ENCODE results near the gene CPNE1.

The CPNE1 gene

GRCh38 chr20:35618263-35619131, 46.2 kb downstream of the CPNE1 start:
- DNase-seq = peak; percentile 24

DNA sequence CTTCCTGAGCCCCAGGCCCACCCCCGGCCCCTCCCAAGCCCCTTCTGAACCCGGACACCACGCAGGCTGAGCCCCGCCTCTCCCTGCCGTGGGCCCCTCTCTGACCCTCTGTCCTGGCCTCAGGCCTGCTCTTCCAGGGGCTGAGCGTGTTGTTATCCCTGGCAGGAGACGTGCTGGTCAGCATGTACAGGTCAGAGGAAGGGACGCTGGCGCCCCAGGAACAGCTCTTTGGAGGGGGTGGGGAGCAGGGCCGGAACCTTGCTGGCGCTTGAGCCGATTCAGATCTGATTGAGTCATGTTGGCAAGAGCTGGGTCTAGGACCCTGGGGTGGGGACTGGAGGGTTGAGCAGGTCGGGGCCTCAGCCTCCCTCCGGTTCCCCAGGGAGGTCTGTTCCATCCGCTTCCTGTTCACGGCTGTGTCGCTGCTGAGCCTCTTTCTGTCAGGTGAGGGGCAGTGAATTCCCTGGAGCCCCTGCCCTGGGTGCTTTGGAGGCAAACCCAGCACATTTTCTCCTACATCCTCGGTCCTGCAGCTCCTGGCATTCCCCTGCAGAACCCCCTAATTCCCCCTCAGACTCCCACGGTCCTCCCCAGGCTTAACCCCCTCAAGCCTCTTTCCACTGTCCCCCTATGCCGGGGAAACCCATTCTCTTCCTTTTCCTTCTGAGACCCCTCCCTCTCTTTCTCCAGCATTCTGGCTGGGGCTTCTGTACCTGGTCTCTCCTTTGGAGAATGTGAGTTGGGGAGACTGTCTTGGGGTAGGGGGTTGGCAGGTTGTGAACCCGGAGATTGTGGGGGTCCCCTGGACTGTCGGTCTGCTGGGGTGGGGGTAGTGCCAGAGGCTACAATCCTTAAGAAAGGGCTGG, 47.1 kb downstream of the CPNE1 start:
- DNase-seq = peak; percentile 33

DNA sequence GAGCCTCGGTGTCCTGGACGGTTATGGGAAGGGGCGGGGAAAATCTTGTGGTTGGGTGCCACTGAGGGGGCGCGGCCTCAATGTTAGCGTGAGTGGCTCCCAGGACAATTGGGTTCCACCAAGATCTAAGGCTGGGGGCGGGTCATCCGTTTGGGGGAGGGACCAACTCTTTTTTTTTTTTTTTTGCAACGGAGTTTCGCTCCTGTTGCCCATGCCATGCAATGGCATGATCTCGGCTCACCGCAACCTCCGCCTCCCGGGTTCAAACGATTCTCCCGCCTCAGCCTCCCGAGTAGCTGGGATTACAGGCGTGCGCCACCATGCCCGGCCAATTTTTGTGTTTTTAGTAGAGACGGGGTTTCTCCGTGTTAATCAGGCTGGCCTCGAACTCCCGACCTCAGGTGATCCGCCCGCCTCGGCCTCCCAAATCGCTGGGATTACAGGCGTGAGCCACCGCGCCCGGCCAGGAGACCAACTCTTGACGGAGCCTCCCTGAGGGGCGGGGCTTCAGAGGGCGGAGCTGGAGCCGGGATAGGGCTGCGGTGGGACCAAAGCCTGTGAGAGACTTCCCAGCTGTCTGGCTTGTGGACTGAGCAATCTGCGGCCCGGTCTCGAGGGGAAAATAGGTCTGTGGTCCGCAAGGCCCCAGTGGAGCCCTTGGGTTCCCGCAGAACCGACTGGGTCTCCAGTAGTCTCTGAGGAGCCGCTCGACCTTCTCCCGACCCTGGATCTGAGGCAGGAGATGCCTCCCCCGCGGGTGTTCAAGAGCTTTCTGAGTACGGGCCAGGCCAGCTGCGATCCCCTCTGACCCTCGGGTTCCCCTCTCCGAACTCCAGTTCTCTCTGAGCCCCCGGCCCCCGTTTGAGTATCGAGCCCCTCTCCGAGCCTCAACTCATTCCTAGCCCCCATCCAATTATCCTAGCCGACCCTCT, 48.0 kb downstream of the CPNE1 start:
- peak; percentile 57 for DNase-seq

DNA sequence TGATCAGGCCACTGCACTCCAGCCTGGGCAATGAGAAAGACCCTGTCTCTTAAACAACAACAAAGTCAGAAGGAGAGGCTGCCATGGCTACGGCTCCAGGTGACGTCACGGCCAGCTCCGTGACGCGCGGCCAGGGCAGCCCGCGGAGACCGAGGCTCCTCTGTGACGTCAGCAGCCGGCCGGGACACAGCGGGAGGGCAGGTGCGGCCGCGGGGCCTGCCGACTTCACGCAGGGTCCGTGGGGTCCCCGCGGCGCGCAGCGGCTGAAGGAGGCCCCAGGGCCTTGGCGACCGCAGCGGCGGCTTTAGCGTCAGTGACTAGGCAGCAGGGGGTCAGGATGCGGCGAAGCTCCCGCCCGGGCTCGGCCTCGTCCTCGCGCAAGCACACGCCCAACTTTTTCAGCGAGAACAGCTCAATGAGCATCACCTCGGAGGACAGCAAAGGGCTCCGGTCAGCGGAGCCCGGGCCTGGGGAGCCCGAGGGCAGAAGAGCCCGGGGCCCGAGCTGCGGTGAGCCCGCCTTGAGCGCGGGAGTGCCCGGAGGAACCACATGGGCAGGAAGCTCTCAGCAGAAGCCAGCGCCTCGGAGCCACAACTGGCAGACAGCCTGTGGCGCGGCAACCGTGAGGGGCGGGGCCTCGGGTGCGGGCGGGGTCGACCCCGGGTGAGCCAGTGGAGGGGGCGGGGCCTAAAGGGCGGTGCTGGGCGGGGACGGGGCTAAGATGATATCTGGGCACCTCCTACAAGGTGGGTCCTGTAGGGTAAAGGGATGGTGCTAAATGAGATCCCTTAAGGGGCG, 48.8 kb downstream of the CPNE1 start, which contains the start of gene SPAG4:
Gene SPAG4, plus strand, starts transcription at position 163 of the 798 bp plus-strand sequence. Its CDS starts 175 bp downstream, at position 338.
- peak; percentile 100 for DNase-seq

GRCh38 chr20:35611482-35611881, 53.2 kb downstream of the CPNE1 start:
- no peak for DNase-seq

DNA sequence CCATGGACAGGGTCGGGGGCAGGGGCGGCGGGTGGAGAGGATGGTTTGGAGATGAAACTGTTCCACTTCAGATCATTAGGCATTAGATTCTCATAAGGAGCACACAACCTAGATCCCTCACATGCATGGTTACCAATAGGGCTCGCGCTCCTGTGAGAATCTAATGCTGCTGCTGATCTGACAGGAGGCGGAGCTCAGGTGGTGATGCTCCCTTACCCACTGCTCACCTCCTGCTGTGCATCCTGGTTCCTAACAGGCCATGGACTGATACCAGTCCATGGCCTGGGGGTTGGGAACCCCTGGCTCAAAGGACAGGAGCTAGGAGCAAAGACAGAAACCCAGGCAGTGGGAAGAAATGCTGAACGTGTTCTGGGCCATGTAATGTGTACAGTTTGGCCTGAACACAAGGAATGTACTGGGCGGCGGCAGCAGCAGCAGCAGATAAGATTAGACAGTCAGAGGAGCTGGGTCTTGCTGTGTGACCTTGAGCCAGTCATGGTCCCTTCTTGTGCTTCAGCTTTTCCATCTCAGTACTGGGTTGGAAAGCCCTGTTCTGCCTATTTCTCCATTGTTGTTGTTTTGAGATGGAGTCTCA, 53.8 kb downstream of the CPNE1 start:
- DNase-seq = no peak

DNA sequence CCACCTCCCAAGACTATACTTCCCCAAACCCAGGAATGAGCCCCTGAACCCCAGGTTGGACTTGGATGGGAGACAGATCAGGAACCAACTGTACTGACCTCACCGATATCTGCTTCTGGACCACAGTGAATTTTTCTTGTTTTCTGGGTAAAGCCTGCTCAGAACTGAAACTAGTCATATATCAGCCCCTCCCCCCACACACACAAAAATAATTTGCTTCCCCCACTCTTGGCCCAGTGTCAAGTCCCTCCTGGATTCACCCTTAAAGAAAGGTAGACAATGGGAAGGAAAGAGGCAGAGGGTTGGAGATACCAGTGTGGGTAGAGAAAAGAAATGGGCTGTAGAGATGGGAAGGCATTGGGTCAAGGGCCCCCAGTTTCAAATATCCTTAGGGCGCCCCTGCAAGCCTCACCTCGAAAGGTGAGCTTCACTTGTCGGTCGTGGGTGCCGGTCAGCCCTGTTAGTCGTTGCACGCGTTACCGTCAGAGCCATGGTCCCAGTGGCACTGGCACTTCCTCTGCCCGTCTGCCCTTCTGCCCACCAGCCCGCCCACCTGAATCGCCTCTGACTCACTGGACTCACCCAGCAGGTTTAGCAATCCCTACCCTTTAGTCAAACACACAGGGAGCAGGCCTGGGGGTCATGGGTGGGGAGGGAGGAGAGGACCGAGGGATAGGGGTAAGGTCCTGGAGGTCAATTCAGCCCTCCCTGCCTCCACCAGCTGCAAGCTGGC, 57.5 kb downstream of the CPNE1 start:
- no peak for DNase-seq

GRCh38 chr20:35606127-35606526, 58.6 kb downstream of the CPNE1 start:
- no peak for DNase-seq

DNA sequence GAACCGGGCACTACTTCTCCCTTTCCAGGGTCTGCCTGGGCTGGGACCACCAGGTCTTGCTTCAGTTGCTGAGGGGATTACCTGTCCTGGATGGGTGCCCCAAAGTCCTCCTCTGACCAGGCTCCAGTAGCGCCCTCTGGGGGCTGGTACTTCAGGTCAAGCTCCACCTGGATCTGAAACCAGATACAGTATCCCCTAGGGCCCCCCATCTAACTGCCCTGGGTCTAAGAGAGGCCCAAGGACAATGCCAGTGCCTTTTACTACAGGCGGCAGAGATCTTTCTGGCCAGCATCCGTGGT, 60.3 kb downstream of the CPNE1 start:
- peak; percentile 25 for DNase-seq

- no peak for DNase-seq
These were observed 60.8 kb downstream of the CPNE1 start for GRCh38 chr20:35603695-35604448.

- no peak for DNase-seq
These were observed 61.7 kb downstream of the CPNE1 start for GRCh38 chr20:35602851-35603495.

- DNase-seq = no peak
These were observed 62.7 kb downstream of the CPNE1 start for GRCh38 chr20:35601990-35602389.

- peak; percentile 84 for DNase-seq
These were observed 63.4 kb downstream of the CPNE1 start for GRCh38 chr20:35600993-35601973.

GRCh38 chr20:35600176-35600992, 64.3 kb downstream of the CPNE1 start:
- no peak for DNase-seq

DNA sequence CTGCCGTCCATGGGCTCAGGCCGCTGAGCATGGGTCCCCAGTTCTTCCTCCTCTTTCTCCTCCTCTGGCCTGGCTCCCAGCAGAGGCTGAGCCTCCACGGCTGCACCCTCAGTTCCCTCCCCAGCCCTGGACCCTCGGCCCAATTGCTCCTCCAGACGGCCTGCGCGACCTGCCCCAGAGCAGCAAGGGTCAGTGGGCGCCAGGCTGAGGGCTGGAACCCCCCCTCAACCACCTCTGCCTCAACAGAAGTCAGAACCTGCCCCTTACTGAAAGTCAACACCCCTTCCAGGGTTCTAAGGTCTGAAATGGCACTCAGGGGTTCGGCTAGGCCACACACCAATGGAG, 65.0 kb downstream of the CPNE1 start:
- no peak for DNase-seq

DNA sequence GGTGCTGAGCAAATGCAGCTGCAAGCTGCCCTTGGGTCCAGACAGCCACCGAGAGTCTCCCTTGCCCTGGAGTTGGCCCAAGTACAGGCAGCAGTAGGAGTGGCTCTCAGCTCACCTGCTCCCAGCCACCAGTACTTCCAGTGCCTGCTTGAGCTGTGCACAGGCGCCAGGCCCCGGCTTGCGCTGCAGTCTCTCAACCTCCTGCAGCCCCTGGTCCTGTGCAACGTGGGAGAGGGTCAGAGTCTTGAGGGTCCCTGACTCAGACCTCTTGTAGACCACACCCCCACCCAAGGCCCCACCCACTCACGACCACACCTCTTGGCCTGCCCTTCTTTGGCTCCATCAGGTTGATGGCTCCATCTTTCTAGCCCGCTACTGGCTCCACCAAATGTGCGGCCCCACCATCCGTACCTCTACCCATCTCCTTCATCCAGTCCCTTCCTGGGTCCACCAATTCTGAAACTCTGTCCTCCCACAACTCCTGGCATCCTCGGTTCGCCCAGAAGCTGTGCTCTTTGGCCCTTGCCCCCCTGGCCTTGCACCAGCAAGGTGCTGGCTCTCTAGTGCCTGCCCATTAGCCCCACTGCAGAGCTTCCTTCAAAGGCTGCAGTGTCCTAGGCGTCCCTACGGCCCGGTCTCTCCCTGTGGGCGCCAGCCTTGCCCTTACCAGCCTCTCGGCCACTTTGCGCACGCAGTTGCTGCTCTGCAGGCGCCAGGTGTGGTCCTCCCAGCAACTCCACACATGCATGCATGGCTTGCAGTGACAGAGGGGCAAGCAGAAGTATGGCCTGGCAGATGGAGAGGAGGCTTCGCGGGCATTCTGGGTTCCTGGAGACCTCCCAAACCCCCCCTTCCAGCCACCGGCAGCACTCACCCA, 65.6 kb downstream of the CPNE1 start:
- DNase-seq = no peak

Data from CD4-positive, alpha-beta T cell treated with Interleukin-12 subunit alpha and Interleukin-12 subunit beta, for 1 hour (primary cell).